Right forelimb (tissue), 1 donor: ENCODE measurements around the gene COA6.
"Not testable (repeated sequence)": the region's sequence is repeated elsewhere in the genome, so short reads cannot be mapped to it uniquely, and the experiment has no call there.

ENCODE experiments used
- DNase-seq: peaks from one replicate; pipeline ENCODE4 v3.0.0-alpha.2; 2018

Gene COA6

GRCh38 chr1:234373064-234373958, at the start of gene COA6:
COA6 (plus strand) TSS chr1:234373456; CDS start chr1:234373467, 11 bp downstream.
- DNase-seq = peak; percentile 92

GRCh38 chr1:234324821-234325220, 48.4 kb upstream of the COA6 start:
- no peak for DNase-seq

- no peak for DNase-seq
Observed at GRCh38 chr1:234325878-234326496, 47.3 kb upstream of the COA6 start.

GRCh38 chr1:234326497-234327366, 46.5 kb upstream of the COA6 start:
- DNase-seq = peak; percentile 61

GRCh38 chr1:234327577-234328164, 45.6 kb upstream of the COA6 start:
- no peak for DNase-seq

- no peak for DNase-seq
Observed at GRCh38 chr1:234330843-234331215, 42.4 kb upstream of the COA6 start.

- DNase-seq = no peak
Observed at GRCh38 chr1:234331507-234331906, 41.7 kb upstream of the COA6 start.

- no peak for DNase-seq
Observed at GRCh38 chr1:234336359-234336758, 36.9 kb upstream of the COA6 start.

- no peak for DNase-seq
Observed at GRCh38 chr1:234337233-234337632, 36.0 kb upstream of the COA6 start.

GRCh38 chr1:234340528-234340927, 32.7 kb upstream of the COA6 start:
- DNase-seq = no peak

- no peak for DNase-seq
Observed at GRCh38 chr1:234342774-234343173, 30.5 kb upstream of the COA6 start.

- DNase-seq = no peak
Observed at GRCh38 chr1:234345237-234345636, 28.0 kb upstream of the COA6 start.

- DNase-seq = no peak
Observed at GRCh38 chr1:234348964-234349363, 24.3 kb upstream of the COA6 start.

GRCh38 chr1:234355782-234356510, 17.3 kb upstream of the COA6 start:
- DNase-seq = no peak

GRCh38 chr1:234356615-234357269, 16.5 kb upstream of the COA6 start:
- DNase-seq = not testable (repeated sequence)

GRCh38 chr1:234357831-234358230, 15.4 kb upstream of the COA6 start:
- no peak for DNase-seq

GRCh38 chr1:234361102-234361603, 12.1 kb upstream of the COA6 start:
- DNase-seq = no peak

- DNase-seq = no peak
Observed at GRCh38 chr1:234362558-234362957, 10.7 kb upstream of the COA6 start.

- DNase-seq = no peak
Observed at GRCh38 chr1:234368320-234369032, 4.8 kb upstream of the COA6 start.

GRCh38 chr1:234369033-234369430, 4.2 kb upstream of the COA6 start:
- DNase-seq = no peak

- DNase-seq = no peak
Observed at GRCh38 chr1:234369784-234370183, 3.5 kb upstream of the COA6 start.
